K562 (cell line): ENCODE results near the gene ANO10. TPM values are rescaled to one million over a fixed set of nuclear protein-coding genes. Genes with fewer than 3 reads are reported as not detected.

Experiments used
- PATZ1 ChIP-seq: fragments of 250-450 bp; sonication (Bioruptor Pico); IDR thresholded peaks from 2 replicates; pipeline ENCODE4 v1.5.0; 2020; ENCODE audit warnings: mild to moderate bottlenecking, borderline replicate concordance
- POLR2G ChIP-seq: fragments of 200-400 bp; formaldehyde crosslinking; IDR thresholded peaks from 2 replicates; pipeline ENCODE4 v1.6.1; 2017; ENCODE audit warnings: low read depth, mild to moderate bottlenecking, antibody characterized with exemption, low read length, moderate library complexity
- SMC3 ChIP-seq: conservative IDR thresholded peaks from 2 replicates; pipeline ENCODE4 v1.6.1; 2011; ENCODE audit warnings: low read depth, low read length, improper control_type of control experiment; ENCODE audit not compliant: insufficient read depth
- ZBTB40 ChIP-seq, 2 experiments: fragments of 450-650 bp in 1 of 2; sonication (generic) in 1 of 2; formaldehyde crosslinking in 1 of 2; IDR thresholded peaks; 2 replicates each; pipeline versions ENCODE4 v1.7.1 to v1.9.0; 2016 to 2022; ENCODE audit warnings: inconsistent platforms in 1 of 2, mild to moderate bottlenecking in 1 of 2, missing genetic modification reagents in 1 of 2
- polyA plus RNA-seq, 8 experiments: library from polyadenylated mRNA; depleted of rRNA in 4 of 8; stranded (reverse) in 5 of 8; unstranded in 3 of 8; fragments of >200 nt; fragmentation: Nextera tagmentation in 2 of 8; fragmentation: Illumina TruSeq in 1 of 8; extraction: Ambion mirVana in 2 of 8; extraction: Trizol in 1 of 8; gene quantifications; 2 replicates each; pipeline versions ENCODE4 v1.2.1 to v1.2.3, GENCODE V29; 2011 to 2014; ENCODE audit warnings: inconsistent platforms in 1 of 8, missing spikeins in 1 of 8
- total RNA-seq, 7 experiments: library from RNA; depleted of rRNA in 6 of 7; stranded (reverse); fragments of >200 nt in 6 of 7; fragmentation: Illumina TruSeq in 2 of 7; extraction: Trizol in 2 of 7; gene quantifications; 2 replicates each; pipeline versions ENCODE4 v1.2.1 to v1.2.3, GENCODE V29; 2011 to 2021; ENCODE audit warnings: low replicate concordance in 1 of 7
- TF ChIP-seq, protein P1 (sequence below): sonication (generic); formaldehyde crosslinking; IDR thresholded peaks from 2 replicates; pipeline ENCODE4 v1.5.0; 2020; ENCODE audit warnings: missing genetic modification reagents
- TF ChIP-seq, protein P2 (sequence below): fragments of 450-650 bp; IDR thresholded peaks from 2 replicates; pipeline ENCODE4 v1.6.1; 2016; ENCODE audit warnings: low read depth, mild to moderate bottlenecking, moderate library complexity
- TF ChIP-seq, protein P3 (sequence below): fragments of 250-450 bp; sonication (Bioruptor Pico); IDR thresholded peaks from 2 replicates; pipeline ENCODE4 v1.4.0; 2020; ENCODE audit warnings: mild to moderate bottlenecking, moderate library complexity
- TF ChIP-seq, protein P4 (sequence below): sonication (generic); formaldehyde crosslinking; IDR thresholded peaks from 2 replicates; pipeline ENCODE4 v1.8.0; 2022; ENCODE audit warnings: mild to moderate bottlenecking, missing genetic modification reagents

ANO10 gene
- total and polyA plus RNA-seq, 9 of the 15 experiments (the other 6 are each of a cell fraction or from before 2014, with no cell fraction given) = 6.4 to 46.0 (median 32.3) TPM

DNA sequence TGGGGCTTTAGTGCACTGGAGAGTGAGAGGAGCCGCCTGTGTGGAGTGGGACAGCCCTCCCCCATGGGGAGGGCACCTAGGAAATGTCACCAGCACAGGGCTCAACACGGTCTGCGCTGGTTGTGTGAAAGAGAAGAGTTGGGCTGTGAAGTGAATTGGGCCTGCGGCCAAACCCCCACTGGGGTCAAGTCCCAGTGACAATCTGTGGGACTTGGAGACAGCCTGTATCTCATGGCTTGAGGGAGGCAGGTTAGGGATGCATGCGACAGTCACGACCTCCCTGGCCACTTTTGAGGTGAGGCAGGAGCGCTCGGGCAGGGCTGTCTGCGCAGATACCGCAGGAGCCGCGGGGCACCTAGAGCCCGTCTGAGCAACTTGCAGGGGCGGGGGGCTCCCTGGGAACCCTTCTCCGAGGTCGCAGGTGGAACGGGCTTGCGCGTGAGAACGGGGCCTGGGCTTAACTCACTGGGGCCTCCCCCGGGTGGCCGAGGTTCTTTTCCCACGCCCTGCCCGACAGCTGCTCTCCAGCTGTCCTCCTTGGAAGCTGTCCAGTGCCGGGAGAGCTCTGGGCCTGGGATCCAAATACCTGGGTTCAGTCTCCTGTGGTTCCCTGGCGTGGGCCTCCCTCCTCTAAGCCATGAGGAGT lies 258.1 kb downstream of the ANO10 start (continued):
- no peak for TF ChIP-seq ZBTB40 (IDR thresholded peaks at IDR 0.05)
- TF ChIP-seq ZBTB40 (CRISPR knock-in tag; IDR thresholded peaks at IDR 0.05) = no peak
- TF ChIP-seq, protein P1, sequence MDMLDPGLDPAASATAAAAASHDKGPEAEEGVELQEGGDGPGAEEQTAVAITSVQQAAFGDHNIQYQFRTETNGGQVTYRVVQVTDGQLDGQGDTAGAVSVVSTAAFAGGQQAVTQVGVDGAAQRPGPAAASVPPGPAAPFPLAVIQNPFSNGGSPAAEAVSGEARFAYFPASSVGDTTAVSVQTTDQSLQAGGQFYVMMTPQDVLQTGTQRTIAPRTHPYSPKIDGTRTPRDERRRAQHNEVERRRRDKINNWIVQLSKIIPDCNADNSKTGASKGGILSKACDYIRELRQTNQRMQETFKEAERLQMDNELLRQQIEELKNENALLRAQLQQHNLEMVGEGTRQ = no peak
- no peak for TF ChIP-seq SMC3
- TF ChIP-seq, protein P2, sequence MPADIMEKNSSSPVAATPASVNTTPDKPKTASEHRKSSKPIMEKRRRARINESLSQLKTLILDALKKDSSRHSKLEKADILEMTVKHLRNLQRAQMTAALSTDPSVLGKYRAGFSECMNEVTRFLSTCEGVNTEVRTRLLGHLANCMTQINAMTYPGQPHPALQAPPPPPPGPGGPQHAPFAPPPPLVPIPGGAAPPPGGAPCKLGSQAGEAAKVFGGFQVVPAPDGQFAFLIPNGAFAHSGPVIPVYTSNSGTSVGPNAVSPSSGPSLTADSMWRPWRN = no peak
- no peak for TF ChIP-seq PATZ1
- TF ChIP-seq, protein P3, sequence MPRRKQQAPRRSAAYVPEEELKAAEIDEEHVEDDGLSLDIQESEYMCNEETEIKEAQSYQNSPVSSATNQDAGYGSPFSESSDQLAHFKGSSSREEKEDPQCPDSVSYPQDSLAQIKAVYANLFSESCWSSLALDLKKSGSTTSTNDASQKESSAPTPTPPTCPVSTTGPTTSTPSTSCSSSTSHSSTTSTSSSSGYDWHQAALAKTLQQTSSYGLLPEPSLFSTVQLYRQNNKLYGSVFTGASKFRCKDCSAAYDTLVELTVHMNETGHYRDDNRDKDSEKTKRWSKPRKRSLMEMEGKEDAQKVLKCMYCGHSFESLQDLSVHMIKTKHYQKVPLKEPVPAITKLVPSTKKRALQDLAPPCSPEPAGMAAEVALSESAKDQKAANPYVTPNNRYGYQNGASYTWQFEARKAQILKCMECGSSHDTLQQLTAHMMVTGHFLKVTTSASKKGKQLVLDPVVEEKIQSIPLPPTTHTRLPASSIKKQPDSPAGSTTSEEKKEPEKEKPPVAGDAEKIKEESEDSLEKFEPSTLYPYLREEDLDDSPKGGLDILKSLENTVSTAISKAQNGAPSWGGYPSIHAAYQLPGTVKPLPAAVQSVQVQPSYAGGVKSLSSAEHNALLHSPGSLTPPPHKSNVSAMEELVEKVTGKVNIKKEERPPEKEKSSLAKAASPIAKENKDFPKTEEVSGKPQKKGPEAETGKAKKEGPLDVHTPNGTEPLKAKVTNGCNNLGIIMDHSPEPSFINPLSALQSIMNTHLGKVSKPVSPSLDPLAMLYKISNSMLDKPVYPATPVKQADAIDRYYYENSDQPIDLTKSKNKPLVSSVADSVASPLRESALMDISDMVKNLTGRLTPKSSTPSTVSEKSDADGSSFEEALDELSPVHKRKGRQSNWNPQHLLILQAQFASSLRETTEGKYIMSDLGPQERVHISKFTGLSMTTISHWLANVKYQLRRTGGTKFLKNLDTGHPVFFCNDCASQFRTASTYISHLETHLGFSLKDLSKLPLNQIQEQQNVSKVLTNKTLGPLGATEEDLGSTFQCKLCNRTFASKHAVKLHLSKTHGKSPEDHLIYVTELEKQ (CRISPR knock-in tag) = no peak
- TF ChIP-seq POLR2G = peak; percentile 61
- TF ChIP-seq, protein P4, sequence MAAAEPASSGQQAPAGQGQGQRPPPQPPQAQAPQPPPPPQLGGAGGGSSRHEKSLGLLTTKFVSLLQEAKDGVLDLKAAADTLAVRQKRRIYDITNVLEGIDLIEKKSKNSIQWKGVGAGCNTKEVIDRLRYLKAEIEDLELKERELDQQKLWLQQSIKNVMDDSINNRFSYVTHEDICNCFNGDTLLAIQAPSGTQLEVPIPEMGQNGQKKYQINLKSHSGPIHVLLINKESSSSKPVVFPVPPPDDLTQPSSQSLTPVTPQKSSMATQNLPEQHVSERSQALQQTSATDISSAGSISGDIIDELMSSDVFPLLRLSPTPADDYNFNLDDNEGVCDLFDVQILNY (CRISPR knock-in tag) = no peak
